A673 (cell line): ENCODE measurements around the gene E2F3. TPM values are rescaled to one million over a fixed set of nuclear protein-coding genes. Genes with fewer than 3 reads are reported as not detected.

Experiments used
- BruUV-seq: library from RNA; stranded (reverse); fragments of 400-500 nt; replicated peaks from 2 replicates; lab custom pipeline; 2021; lab: Mats Ljungman, UMichigan
- CTCF ChIA-PET: fragments of 300-600 bp; sonication (Branson Sonifier 250); formaldehyde crosslinking; loops from one replicate; lab custom pipeline; 2022; ENCODE audit warnings: antibody characterized with exemption; lab: Charles Lee
- POLR2A ChIA-PET: fragments of 300-600 bp; sonication (Branson Sonifier 250); formaldehyde crosslinking; loops from one replicate; lab custom pipeline; 2022; ENCODE audit warnings: antibody characterized with exemption; ENCODE audit not compliant: low non-redundant PET; lab: Charles Lee
- DNase-seq: peaks from one replicate; pipeline ENCODE4 v3.0.0-alpha.2; 2015; ENCODE audit warnings: low spot score
- H3K27ac ChIP-seq: fragments of 200-600 bp; sonication (generic); 2 replicates; pipeline ENCODE4 v1.5.1; 2016; ENCODE audit warnings: mixed run types, low read depth, mild to moderate bottlenecking, mixed read lengths, antibody characterized with exemption, low read length; ENCODE audit not compliant: poor library complexity, severe bottlenecking
- H3K27me3 ChIP-seq: fragments of 200-600 bp; sonication (generic); replicated peaks from 2 replicates; pipeline ENCODE4 v1.6.1; 2017; ENCODE audit warnings: mixed run types, low read depth, mild to moderate bottlenecking, mixed read lengths, antibody characterized with exemption, low read length; ENCODE audit not compliant: insufficient read depth, poor library complexity
- H3K36me3 ChIP-seq: fragments of 200-600 bp; sonication (generic); 2 replicates; pipeline ENCODE4 v1.6.1; 2016; ENCODE audit warnings: mixed run types, mild to moderate bottlenecking, mixed read lengths, antibody characterized with exemption, low read length; ENCODE audit not compliant: insufficient read depth, poor library complexity, severe bottlenecking
- H3K4me1 ChIP-seq: fragments of 200-600 bp; sonication (generic); 2 replicates; pipeline ENCODE4 v1.6.1; 2017; ENCODE audit warnings: mixed run types, mild to moderate bottlenecking, mixed read lengths, antibody characterized with exemption, low read length; ENCODE audit not compliant: insufficient read depth, poor library complexity, severe bottlenecking
- H3K4me3 ChIP-seq: fragments of 200-600 bp; sonication (generic); 2 replicates; pipeline ENCODE4 v1.5.1; 2016; ENCODE audit warnings: low read depth, mixed run types, mild to moderate bottlenecking, mixed read lengths, low read length; ENCODE audit not compliant: poor library complexity, severe bottlenecking
- H3K9me3 ChIP-seq: fragments of 200-600 bp; sonication (generic); 2 replicates; pipeline ENCODE4 v1.6.1; 2016; ENCODE audit warnings: mixed run types, low read depth, mild to moderate bottlenecking, mixed read lengths, antibody characterized with exemption, low read length; ENCODE audit not compliant: poor library complexity, severe bottlenecking
- CTCF ChIP-seq: fragments of 300-800, 200-600 bp; sonication (generic); conservative IDR thresholded peaks from 2 replicates; pipeline ENCODE4 v1.5.1; 2017; ENCODE audit warnings: low read depth, mild to moderate bottlenecking, antibody characterized with exemption, low read length, moderate library complexity, mixed read lengths
- EZH2 ChIP-seq: fragments of 200-600 bp; sonication (generic); IDR thresholded peaks from 2 replicates; pipeline ENCODE4 v1.6.1; 2017; ENCODE audit warnings: borderline replicate concordance, low read depth, mild to moderate bottlenecking, mixed read lengths, antibody characterized with exemption, low read length; ENCODE audit not compliant: poor library complexity, severe bottlenecking
- intact Hi-C: fragments of 100-400 bp; cut with micrococcal nuclease; formaldehyde crosslinking; loops from one replicate; pipeline ENCODE4 v1.10.0; 2022; ENCODE audit not compliant: unreplicated experiment
- total RNA-seq: library from RNA; stranded (reverse); gene quantifications from 2 replicates; pipeline ENCODE4 v1.2.3, GENCODE V29; 2021

E2F3 gene
- total RNA-seq, 1 experiment from 2014 or later, result 42.4 TPM

- intact Hi-C loops, result no loop called here
- no peaks in the 10 kb centered on the region for H3K9me3 ChIP-seq
- H3K4me3 ChIP-seq, result no peak overlapping the region
- no peak for TF ChIP-seq EZH2
- no peak for DNase-seq
- ChIA-PET CTCF (no interaction called here), POLR2A (no interaction called here)
- no TSS peak for BruUV-seq
- H3K27ac ChIP-seq, result no peak overlapping the region
- peaks cover 6% of the 10 kb centered on the region for H3K36me3 ChIP-seq
- no peaks in the 10 kb centered on the region for H3K27me3 ChIP-seq
- peaks cover 8% of the 10 kb centered on the region for H3K4me1 ChIP-seq
Observed at GRCh38 chr6:20434766-20435165, 33.1 kb downstream of the E2F3 start.

DNA sequence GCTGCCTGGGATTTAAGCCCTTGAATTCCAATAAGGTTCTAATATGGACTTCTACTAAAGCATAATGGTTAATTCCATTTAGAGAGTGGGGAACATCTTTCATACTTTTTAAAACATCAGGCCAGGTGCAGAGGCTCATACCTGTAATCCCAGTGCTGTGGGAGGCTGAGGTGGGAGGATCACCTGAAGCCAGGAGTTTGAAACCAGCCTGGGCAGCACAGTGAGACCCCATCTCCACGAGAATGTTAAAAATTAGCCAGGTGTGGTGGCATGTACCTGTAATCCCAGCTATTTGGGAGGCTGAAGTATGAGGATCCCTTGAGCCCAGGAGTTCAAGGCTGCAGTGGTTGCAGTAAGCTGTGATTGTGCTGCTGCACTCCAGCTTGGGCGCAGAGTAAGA is 35.0 kb downstream of the E2F3 start:
- TF ChIP-seq CTCF, result no peak
- TF ChIP-seq EZH2, result no peak
- H3K36me3 ChIP-seq, result peaks cover 13% of the 10 kb centered on the region
- H3K4me1 ChIP-seq, result peaks cover 8% of the 10 kb centered on the region
- H3K9me3 ChIP-seq, result no peaks in the 10 kb centered on the region
- no peaks in the 10 kb centered on the region for H3K27me3 ChIP-seq
- ChIA-PET POLR2A (no interaction called here), CTCF (no interaction called here)
- no peak overlapping the region for H3K27ac ChIP-seq
- no peak for DNase-seq
- BruUV-seq, result no TSS peak
- intact Hi-C loops, result no loop called here
- no peak overlapping the region for H3K4me3 ChIP-seq

GRCh38 chr6:20437639-20438038 is 36.0 kb downstream of the E2F3 start:
- CTCF ChIA-PET, result no interaction called here
- intact Hi-C loops, result no loop called here
- POLR2A ChIA-PET, result no interaction called here
- Histone ChIP-seq H3K27me3 (no peaks in the 10 kb centered on the region), H3K4me3 (no peak overlapping the region), H3K4me1 (peaks cover 8% of the 10 kb centered on the region), H3K27ac (no peak overlapping the region), H3K36me3 (peaks cover 13% of the 10 kb centered on the region), H3K9me3 (no peaks in the 10 kb centered on the region)
- no TSS peak for BruUV-seq
- TF ChIP-seq EZH2, result no peak
- TF ChIP-seq CTCF, result no peak
- no peak for DNase-seq

DNA sequence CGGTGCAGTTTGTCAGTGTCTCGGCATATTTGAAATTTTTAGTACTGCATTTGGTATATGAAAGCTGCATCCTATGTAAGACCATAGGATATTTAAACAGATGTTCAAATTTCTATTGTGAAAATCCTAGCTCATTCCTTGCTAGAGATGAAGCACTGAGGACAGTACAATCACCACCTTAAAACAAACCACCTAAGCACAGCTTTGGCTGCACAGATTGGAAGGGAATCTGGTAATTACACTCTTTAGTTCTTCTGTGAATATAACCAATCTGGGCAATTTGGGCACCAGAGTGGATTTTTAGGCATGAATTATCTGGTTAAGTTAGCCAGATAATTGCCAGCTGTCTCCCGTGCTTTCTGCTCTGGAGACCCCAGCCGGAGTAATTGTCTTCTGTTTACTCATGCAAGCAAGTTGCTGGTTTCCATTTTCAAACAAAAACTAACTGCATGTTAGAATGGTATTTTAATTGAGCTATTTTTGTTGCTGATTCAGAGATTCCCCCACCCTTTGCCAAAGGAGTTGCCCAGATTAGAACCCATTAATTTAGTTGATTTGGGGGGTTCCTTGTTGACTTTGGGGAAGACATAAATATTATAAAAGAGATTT is 36.9 kb downstream of the E2F3 start:
- Histone ChIP-seq H3K9me3 (no peaks in the 10 kb centered on the region), H3K27me3 (no peaks in the 10 kb centered on the region), H3K4me3 (no peak overlapping the region), H3K27ac (no peak overlapping the region), H3K36me3 (peaks cover 13% of the 10 kb centered on the region), H3K4me1 (peaks cover 8% of the 10 kb centered on the region)
- POLR2A ChIA-PET, result no interaction called here
- intact Hi-C loops, result no loop called here
- TF ChIP-seq CTCF, result no peak
- no peak for TF ChIP-seq EZH2
- CTCF ChIA-PET, result no interaction called here
- peak; percentile 7 for DNase-seq
- BruUV-seq, result no TSS peak
